ENCODE measurements around the gene HEXD. TPM values are rescaled to one million over a fixed set of nuclear protein-coding genes. Genes with fewer than 3 reads are reported as not detected.
A peak's percentile ranks its signal among the peaks of the same experiment; 100 is the strongest.

The HEXD gene
- total and polyA plus RNA-seq, 10 of the 15 experiments (the other 5 are each of a cell fraction or from before 2014, with no cell fraction given) = 1.6 to 24.2 (median 7.0) TPM

GRCh38 chr17:82457929-82458178, 39.7 kb downstream of the HEXD start (continued):
- TF ChIP-seq ZBTB40 (IDR thresholded peaks at IDR 0.05; ENCODE audit: borderline replicate concordance) = no peak
- TF ChIP-seq PAX8 (IDR thresholded peaks at IDR 0.05) = peak; percentile 73; the same call in 1 of the 2 replicates
- TF ChIP-seq JUNB (IDR thresholded peaks at IDR 0.05) = no peak
- no peak for TF ChIP-seq IKZF1 (conservative IDR thresholded peaks at IDR 0.05)
- no peak for TF ChIP-seq KAT2A (conservative IDR thresholded peaks at IDR 0.05; ENCODE audit: control insufficient read depth, low read depth, low read length)
- no peak for TF ChIP-seq RCOR1 (conservative IDR thresholded peaks at IDR 0.05; ENCODE audit: low read depth, low read length)
- TF ChIP-seq RBBP5 (conservative IDR thresholded peaks at IDR 0.05) = no peak
- TF ChIP-seq USF1 (IDR thresholded peaks at IDR 0.05; ENCODE audit: borderline replicate concordance, extremely low read length, insufficient read depth, low read depth, low read length) = peak; percentile 95
- no peak for TF ChIP-seq TARDBP (IDR thresholded peaks at IDR 0.05; ENCODE audit: borderline replicate concordance)
- no peak for TF ChIP-seq TCF7 (IDR thresholded peaks at IDR 0.05; ENCODE audit: borderline replicate concordance)
- no peak for TF ChIP-seq MYB (IDR thresholded peaks at IDR 0.05; ENCODE audit: borderline replicate concordance, low read depth, low read length)
- no peak for TF ChIP-seq CBX3 (IDR thresholded peaks at IDR 0.05; ENCODE audit: borderline replicate concordance, low read depth)
- TF ChIP-seq SIN3A (IDR thresholded peaks at IDR 0.05; ENCODE audit: low read depth, low read length) = peak; percentile 72; the same call in 1 of the 2 replicates
- no peak for TF ChIP-seq TCF3 (IDR thresholded peaks at IDR 0.05; ENCODE audit: borderline replicate concordance, insufficient read depth, low read depth, low read length)
- TF ChIP-seq SMARCA5 (IDR thresholded peaks at IDR 0.05) = no peak
- peak; percentile 57; the same call in 1 of the 2 replicates for TF ChIP-seq NKRF (conservative IDR thresholded peaks at IDR 0.05)
- TF ChIP-seq MEF2B (IDR thresholded peaks at IDR 0.05; ENCODE audit: partially characterized antibody, poor library complexity, severe bottlenecking) = peak; percentile 28
- TF ChIP-seq REST (IDR thresholded peaks at IDR 0.05; ENCODE audit: low read depth, low read length) = no peak
- TF ChIP-seq HSF1 (IDR thresholded peaks at IDR 0.05; ENCODE audit: low read depth, low read length) = no peak
- TF ChIP-seq CHD2 (IDR thresholded peaks at IDR 0.05; ENCODE audit: borderline replicate concordance, low read depth, low read length) = no peak

All from GM12878 (cell line).